ENCODE results near the gene UROC1.

UROC1 gene

GRCh38 chr3:126476166-126477060, 41.2 kb downstream of the UROC1 start:
- DNase-seq = peak; percentile 72

- peak; percentile 88 for DNase-seq
These were observed 42.0 kb downstream of the UROC1 start, which contains the start of gene ZXDC for GRCh38 chr3:126475413-126476114. ZXDC (minus strand) TSS chr3:126475891; CDS start chr3:126475865, 26 bp downstream.

GRCh38 chr3:126474498-126475412, 42.8 kb downstream of the UROC1 start:
- DNase-seq = no peak

- DNase-seq = no peak
These were observed 44.0 kb downstream of the UROC1 start for GRCh38 chr3:126473292-126474168.

GRCh38 chr3:126472277-126473006, 45.1 kb downstream of the UROC1 start:
- peak; percentile 47 for DNase-seq

GRCh38 chr3:126469479-126469878, 48.1 kb downstream of the UROC1 start:
- DNase-seq = no peak

- no peak for DNase-seq
These were observed 49.3 kb downstream of the UROC1 start for GRCh38 chr3:126468028-126468891.

GRCh38 chr3:126467611-126467955, 50.0 kb downstream of the UROC1 start:
- no peak for DNase-seq

- DNase-seq = no peak
These were observed 50.5 kb downstream of the UROC1 start for GRCh38 chr3:126466886-126467610.

- DNase-seq = no peak
These were observed 51.5 kb downstream of the UROC1 start for GRCh38 chr3:126465928-126466544.

GRCh38 chr3:126464997-126465396, 52.6 kb downstream of the UROC1 start:
- no peak for DNase-seq

GRCh38 chr3:126464494-126464893, 53.1 kb downstream of the UROC1 start:
- DNase-seq = no peak

GRCh38 chr3:126464093-126464492, 53.5 kb downstream of the UROC1 start:
- no peak for DNase-seq

GRCh38 chr3:126463521-126463920, 54.1 kb downstream of the UROC1 start:
- DNase-seq = no peak

- no peak for DNase-seq
These were observed 56.0 kb downstream of the UROC1 start for GRCh38 chr3:126461450-126462070.

GRCh38 chr3:126460381-126460780, 57.2 kb downstream of the UROC1 start:
- no peak for DNase-seq

GRCh38 chr3:126459763-126460127, 57.8 kb downstream of the UROC1 start:
- no peak for DNase-seq

GRCh38 chr3:126459111-126459762, 58.3 kb downstream of the UROC1 start:
- no peak for DNase-seq
